Thyroid gland (tissue), 4 donors: ENCODE data around the gene NRIP2. TPM values are rescaled to one million over a fixed set of nuclear protein-coding genes. Genes with fewer than 3 reads are reported as not detected.
A peak's percentile ranks its signal among the peaks of the same experiment; 100 is the strongest.

Experiments used
- DNase-seq, 2 donors: peaks; one replicate each; pipeline ENCODE4 v3.0.0-alpha.2; 2019
- H3K27ac ChIP-seq, 3 donors: fragments of 200-600 bp; sonication (generic); 1 replicate in 2 of 3; 2 replicates in 1 of 3; pipeline ENCODE4 v1.5.1; 2016 to 2019; ENCODE audit warnings: mild to moderate bottlenecking in 1 of 3, moderate library complexity in 1 of 3
- H3K27me3 ChIP-seq: fragments of 200-600 bp; sonication (generic); one replicate; pipeline ENCODE4 v1.5.1; 2019
- H3K36me3 ChIP-seq, 2 donors: fragments of 200-600 bp; sonication (generic); one replicate each; pipeline ENCODE4 v1.5.1; 2016 to 2019
- H3K4me1 ChIP-seq, 2 donors: fragments of 200-600 bp; sonication (generic); one replicate each; pipeline ENCODE4 v1.5.1; 2017 to 2019
- H3K4me3 ChIP-seq, 3 donors: fragments of 200-600 bp; sonication (generic); replicated peaks in 1 of 3; 1 replicate in 2 of 3; 2 replicates in 1 of 3; pipeline ENCODE4 v1.5.1; 2016; ENCODE audit warnings: mild to moderate bottlenecking in 1 of 3
- H3K9me3 ChIP-seq: fragments of 200-600 bp; sonication (generic); one replicate; pipeline ENCODE4 v1.5.1; 2017
- POLR2A ChIP-seq, 2 donors: fragments of 450-650 bp; IDR thresholded peaks; one replicate each; pipeline ENCODE4 v1.6.1; 2017; ENCODE audit warnings: antibody characterized with exemption in 2 of 2, mild to moderate bottlenecking in 2 of 2, moderate library complexity in 1 of 2
- WGBS, 2 donors: methylation state at CpG; one replicate each; pipeline ENCODE4 v1.1.5; 2017; 5-methylcytosine and 5-hydroxymethylcytosine counted together
- intact Hi-C: fragments of 100-400 bp; cut with DNase I; formaldehyde crosslinking; loops from one replicate; pipeline ENCODE4 v1.15.1; 2023
- total RNA-seq, 4 donors: library from RNA; depleted of rRNA; stranded (reverse); fragments of >200 nt; gene quantifications; one replicate each; pipeline ENCODE4 v1.2.3, GENCODE V29; 2016
- TF ChIP-seq, protein P1 (sequence below), 6 experiments: fragments of 200-600 bp in 3 of 6; fragments of 450-650 bp in 3 of 6; sonication (generic) in 3 of 6; IDR thresholded peaks; one replicate each; pipeline ENCODE4 v1.5.1; 2016 to 2019; ENCODE audit warnings: antibody characterized with exemption in 6 of 6, mild to moderate bottlenecking in 2 of 6, inconsistent platforms in 1 of 6, moderate library complexity in 1 of 6

NRIP2 gene
- total RNA-seq, 4 donors from 2014 or later: 0.88 to 2.1 (median 1.2) TPM

DNA sequence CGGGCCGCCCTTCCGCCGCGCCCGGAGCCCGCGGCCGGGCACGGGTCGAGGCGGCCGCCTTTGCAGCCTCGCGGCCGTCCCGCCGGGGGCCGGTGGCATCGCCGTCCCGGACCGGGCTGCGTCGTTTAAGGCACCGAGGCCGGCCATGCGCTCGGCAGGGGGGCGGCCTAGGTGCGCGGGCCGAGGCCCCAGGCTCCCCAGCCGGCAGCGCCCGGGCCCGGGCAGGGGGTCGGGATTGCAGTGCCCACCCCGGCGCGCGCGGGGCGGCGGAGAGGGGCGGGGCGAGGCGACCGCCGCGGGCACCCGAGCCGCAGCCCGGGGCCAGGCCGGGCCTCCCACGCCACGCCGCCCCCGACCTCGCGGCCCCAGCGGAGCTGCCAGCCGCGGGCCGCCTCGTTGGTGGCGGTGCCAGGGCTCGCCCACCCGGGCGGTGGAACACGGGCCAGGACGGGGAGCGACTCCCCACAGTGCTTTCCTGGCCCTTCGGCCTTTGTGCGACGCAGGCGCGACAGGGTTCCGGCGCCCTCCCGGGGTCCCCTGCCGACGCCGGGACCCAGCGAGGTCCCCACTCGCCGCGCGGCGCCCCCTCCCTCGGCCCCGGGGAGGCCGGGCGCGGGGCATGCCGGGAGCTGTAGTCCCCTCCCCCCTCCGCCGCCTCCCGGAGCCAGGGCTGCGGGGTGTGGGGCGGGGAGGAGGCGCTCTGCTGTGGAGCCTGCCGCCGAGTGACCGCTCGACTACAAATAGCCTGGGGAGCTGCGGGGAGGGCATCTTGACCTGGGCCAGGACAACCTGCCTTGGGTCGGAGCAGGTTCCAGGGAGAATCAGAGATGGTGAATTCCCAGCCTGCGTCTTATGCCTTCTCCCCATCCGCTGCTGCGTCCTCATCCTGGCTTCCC lies 39.3 kb downstream of the NRIP2 start:
- intact Hi-C loops: no loop called here

GRCh38 chr12:2794736-2795289 lies 40.0 kb downstream of the NRIP2 start, which contains the start of gene FKBP4:
Gene FKBP4, plus strand, starts transcription at chr12:2794970. Its CDS starts 170 bp downstream, at chr12:2795140.
- TF ChIP-seq POLR2A (IDR thresholded peaks at IDR 0.05): peak; percentile 92 to 98
- TF ChIP-seq, protein P1, sequence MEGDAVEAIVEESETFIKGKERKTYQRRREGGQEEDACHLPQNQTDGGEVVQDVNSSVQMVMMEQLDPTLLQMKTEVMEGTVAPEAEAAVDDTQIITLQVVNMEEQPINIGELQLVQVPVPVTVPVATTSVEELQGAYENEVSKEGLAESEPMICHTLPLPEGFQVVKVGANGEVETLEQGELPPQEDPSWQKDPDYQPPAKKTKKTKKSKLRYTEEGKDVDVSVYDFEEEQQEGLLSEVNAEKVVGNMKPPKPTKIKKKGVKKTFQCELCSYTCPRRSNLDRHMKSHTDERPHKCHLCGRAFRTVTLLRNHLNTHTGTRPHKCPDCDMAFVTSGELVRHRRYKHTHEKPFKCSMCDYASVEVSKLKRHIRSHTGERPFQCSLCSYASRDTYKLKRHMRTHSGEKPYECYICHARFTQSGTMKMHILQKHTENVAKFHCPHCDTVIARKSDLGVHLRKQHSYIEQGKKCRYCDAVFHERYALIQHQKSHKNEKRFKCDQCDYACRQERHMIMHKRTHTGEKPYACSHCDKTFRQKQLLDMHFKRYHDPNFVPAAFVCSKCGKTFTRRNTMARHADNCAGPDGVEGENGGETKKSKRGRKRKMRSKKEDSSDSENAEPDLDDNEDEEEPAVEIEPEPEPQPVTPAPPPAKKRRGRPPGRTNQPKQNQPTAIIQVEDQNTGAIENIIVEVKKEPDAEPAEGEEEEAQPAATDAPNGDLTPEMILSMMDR (IDR thresholded peaks at IDR 0.05): no peak
- Histone ChIP-seq H3K4me1 (peaks cover 19 to 20% of the 10 kb centered on the region in 2 donors), H3K27ac (peak within 1 kb of the TSS; percentile 73 to 98 (median 92)), H3K9me3 (no peaks in the 10 kb centered on the region), H3K36me3 (peaks cover 13 to 20% of the 10 kb centered on the region in 2 donors), H3K27me3 (no peaks in the 10 kb centered on the region), H3K4me3 (peak within 1 kb of the TSS; percentile 61 to 81 (median 74))
- 0 to 2% methylated on average over 28 to 39 of the region's 63 CpGs for WGBS, 2 donors
- peak; percentile 94 to 95 for DNase-seq
- intact Hi-C loops: no loop called here

More for the DNA sequence above, 39.3 kb downstream of the NRIP2 start:
- H3K27me3 ChIP-seq: no peaks in the 10 kb centered on the region
- H3K4me3 ChIP-seq: peak overlapping the region; percentile 13 to 74 (median 61)
- TF ChIP-seq, protein P1 (IDR thresholded peaks at IDR 0.05): peak in 1 of 6 experiments; percentile 7
- peak; percentile 43 to 75 for TF ChIP-seq POLR2A (IDR thresholded peaks at IDR 0.05)
- H3K9me3 ChIP-seq: no peaks in the 10 kb centered on the region
- peaks cover 21 to 27% of the 10 kb centered on the region in 2 donors for H3K36me3 ChIP-seq
- peak overlapping the region; percentile 64 to 98 (median 92) for H3K27ac ChIP-seq
- DNase-seq: peak; percentile 83 to 84
- peaks cover 24 to 27% of the 10 kb centered on the region in 2 donors for H3K4me1 ChIP-seq
- WGBS, 2 donors: 0 to 1% methylated on average over 4 to 15 of the region's 111 CpGs

DNA sequence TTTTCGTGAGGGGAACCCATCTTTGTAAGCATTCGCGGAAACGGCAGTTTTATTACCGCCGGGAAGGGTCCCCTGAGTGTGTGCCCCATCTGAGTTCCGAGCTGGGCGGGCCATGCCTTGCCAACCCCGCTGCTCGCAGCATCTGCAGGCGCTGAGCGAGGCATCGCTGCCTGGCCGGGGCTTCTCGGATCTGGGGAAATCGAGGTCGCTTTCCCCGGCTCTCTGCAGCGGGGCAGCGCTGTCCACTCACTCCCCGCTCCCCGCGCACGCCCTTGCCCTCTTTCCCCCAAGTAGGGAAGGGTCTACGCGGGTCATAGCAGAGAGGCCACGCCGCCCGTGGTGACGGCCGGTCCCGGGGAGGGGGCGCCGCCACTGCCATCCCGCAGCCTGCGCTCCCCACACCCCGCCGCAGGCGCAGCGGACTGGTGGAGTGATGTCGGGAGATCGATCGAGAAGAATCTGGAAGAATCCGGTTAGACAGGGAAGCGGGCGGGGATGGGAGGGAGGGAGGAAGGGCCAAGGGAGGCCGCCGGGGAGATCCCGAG lies 40.6 kb downstream of the NRIP2 start:
- H3K27me3 ChIP-seq: no peaks in the 10 kb centered on the region
- H3K9me3 ChIP-seq: no peaks in the 10 kb centered on the region
- TF ChIP-seq POLR2A (IDR thresholded peaks at IDR 0.05): no peak
- TF ChIP-seq, protein P1 (IDR thresholded peaks at IDR 0.05): peak in 1 of 6 experiments; percentile 4
- peak overlapping the region; percentile 4 to 81 (median 74) for H3K4me3 ChIP-seq
- peak overlapping the region; percentile 73 to 98 (median 92) for H3K27ac ChIP-seq
- WGBS, 2 donors: 3 to 6% methylated on average over 32 to 34 of the region's 49 CpGs
- peaks cover 19% of the 10 kb centered on the region in 2 donors for H3K4me1 ChIP-seq
- intact Hi-C loops: no loop called here
- peak in 1 of 2 donors; percentile 30 for DNase-seq
- H3K36me3 ChIP-seq: peaks cover 8 to 16% of the 10 kb centered on the region in 2 donors

GRCh38 chr12:2793561-2793960 lies 41.3 kb downstream of the NRIP2 start:
- Histone ChIP-seq H3K36me3 (peaks cover 3 to 9% of the 10 kb centered on the region in 2 donors), H3K4me1 (peaks cover 19% of the 10 kb centered on the region in 2 donors), H3K9me3 (no peaks in the 10 kb centered on the region), H3K27me3 (no peaks in the 10 kb centered on the region), H3K4me3 (no peak overlapping the region), H3K27ac (peak overlapping the region in 1 of 3 donors; percentile 92)
- DNase-seq: no peak
- TF ChIP-seq POLR2A (IDR thresholded peaks at IDR 0.05): no peak
- TF ChIP-seq, protein P1 (IDR thresholded peaks at IDR 0.05): no peak
- intact Hi-C loops: no loop called here
- WGBS, 2 donors: 94% methylated on average over 21 of the region's 21 CpGs
